Left forelimb (tissue), 1 donor: ENCODE measurements around the gene USP25.
"Not testable (repeated sequence)": the region's sequence is repeated elsewhere in the genome, so short reads cannot be mapped to it uniquely, and the experiment has no call there.

ENCODE experiments used
- DNase-seq: peaks from one replicate; pipeline ENCODE4 v3.0.0-alpha.2; 2018; ENCODE audit warnings: low spot score

USP25 gene

DNA sequence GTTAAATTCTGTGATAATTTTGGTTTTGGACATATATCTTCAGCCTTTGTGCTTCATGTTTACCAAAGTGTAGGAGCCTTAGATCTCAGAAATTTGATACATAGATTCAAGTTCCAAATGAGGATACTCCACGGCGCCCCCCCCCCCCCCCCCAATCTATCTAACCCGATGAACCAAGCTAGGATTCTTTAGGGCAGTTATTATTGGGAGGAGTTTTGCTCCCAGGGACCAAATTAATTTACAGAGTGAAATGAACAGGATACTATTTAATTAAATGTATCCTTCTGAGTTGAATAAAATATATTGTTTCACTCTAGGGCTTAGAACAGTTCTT lies 3.2 kb downstream of the USP25 start:
- DNase-seq = no peak

DNA sequence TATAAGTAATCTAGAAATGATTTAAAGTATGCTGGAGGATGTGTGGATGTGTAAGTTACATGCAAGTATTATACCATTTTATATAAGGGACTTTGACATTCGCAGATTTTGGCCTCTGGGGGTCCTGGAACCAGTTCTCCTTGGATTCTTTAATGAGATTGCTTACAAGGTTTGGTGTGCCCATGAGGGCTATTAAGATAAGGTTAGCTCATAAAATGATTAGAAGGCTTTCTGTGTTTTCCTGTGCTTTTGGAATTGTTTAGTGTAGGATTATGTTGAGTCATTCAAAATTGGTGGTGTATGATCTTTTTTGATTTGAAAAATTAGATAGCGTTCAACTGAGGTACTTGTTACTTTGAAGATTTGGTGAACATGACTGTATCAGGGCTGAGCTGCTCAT lies 5.6 kb downstream of the USP25 start:
- DNase-seq = no peak

DNA sequence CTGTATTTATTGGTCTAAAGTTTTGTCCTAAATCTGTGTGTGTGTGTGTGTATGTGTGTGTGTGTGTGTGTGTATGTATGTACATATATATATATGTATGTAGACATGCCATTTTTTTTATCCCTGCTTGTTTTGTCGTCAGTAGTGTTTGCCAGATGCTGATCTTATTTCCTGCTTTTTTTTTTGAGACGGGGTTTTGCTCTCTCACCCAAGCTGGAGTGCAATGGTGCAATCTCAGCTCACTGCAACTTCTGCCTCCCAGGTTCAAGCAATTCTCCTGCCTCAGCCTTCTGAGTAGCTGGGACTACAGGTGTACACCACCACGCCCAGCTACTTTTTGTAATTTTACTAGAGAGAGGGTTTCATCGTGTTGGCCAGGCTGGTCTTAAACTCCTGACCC lies 6.1 kb downstream of the USP25 start:
- DNase-seq = not testable (repeated sequence)

DNA sequence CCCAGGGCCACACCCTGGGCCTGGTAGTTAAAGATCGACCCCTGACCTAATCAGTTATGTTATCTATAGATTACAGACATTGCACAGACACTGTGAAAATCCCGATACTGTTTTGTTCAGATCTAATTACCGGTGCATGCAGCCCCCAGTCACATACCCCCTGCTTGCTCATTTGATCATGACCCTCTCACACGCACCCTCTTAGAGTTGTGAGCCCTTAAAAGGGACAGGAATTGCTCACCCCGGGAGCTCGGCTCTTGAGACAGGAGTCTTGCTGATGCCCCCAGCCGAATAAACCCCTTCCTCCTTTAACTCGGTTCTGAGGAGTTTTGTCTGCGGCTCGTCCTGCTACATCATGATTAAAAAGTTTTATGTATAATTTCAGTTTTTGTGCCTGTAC lies 9.0 kb downstream of the USP25 start:
- not testable (repeated sequence) for DNase-seq

DNA sequence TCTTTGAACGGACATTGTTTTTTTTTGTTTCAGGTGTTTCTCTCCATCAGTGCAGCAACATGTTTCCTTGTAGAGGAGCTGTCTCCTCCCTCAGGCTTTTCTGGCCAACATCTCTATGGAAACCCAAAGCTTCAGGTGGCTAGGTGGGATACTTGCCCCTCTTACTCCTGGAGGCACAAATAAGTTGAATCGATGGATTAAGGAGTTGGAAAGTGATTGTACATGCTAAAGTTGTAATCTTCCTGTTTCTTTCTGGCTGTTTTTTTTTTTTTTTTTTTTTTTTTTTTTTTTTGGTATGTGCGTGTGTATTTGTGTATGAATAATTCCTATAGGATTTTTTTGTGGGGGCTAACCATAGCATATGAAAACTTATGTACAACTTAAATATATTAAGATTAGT lies 10.6 kb downstream of the USP25 start:
- no peak for DNase-seq

DNA sequence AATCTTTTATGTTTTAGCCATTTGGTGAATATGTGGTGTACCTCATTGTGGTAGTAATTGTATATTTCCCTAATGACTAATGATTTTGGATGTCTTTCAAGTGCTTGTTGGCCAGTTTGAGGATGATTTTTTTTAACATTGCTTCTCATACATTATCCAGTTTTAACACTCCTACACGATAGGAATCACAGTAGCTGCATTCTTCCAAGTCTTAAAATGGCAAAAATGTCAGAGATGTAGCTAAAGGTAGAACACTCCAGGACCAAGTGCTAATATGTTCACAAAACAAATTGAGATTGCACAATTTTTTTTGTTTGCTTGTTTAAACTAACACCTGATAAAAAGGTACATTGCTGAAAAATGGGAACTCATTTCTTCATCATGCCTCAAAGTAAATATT lies 11.7 kb downstream of the USP25 start:
- DNase-seq = no peak

DNA sequence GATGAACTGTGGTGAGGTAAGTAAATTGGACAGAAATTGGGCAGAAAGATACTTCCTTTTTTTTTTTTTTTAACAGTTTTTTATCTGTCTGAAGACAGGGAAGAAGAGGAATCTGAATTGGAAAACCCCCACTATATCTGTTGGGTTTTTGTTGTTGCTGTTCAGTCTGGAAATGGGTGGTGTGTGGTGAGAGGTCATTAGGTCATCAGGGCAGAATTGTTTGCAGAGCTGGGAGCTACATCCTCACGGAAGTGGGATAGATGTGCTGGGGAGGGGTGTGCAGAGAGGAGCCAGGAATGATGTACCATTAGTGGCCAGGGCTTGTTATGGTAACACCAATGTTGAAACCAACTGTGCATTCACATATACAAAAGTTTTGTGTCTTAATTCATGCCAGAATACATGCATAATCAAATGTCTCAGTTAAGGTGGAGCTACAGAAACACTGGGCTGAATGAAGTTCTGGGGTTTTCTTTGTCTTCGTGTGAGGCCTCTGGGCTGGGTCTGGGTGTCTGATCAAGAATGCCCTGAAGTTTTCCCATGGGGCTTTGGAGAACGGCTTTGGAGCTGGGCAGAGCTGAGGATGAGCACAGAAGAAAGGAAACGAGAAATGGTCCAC lies 12.4 kb downstream of the USP25 start:
- no peak for DNase-seq

DNA sequence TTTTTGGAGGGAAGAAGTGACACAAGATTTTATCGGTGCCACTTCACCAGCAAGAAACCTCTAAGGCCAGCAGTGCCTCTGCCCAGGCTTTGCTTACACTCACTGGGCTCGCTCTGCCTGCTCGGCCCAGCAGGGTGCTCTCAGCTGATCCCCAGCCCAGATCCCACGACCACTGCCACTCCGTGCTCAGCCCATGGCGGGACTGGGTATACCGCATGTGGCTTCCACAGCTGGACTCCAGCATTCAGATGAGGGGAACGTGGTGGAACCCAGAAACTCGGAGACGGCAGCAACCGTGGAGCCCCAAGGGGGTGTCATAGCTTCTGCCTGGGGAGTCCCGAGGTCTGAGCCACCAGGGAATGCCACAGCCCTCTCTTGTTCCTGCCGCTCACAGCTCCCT lies 12.9 kb downstream of the USP25 start:
- DNase-seq = no peak

DNA sequence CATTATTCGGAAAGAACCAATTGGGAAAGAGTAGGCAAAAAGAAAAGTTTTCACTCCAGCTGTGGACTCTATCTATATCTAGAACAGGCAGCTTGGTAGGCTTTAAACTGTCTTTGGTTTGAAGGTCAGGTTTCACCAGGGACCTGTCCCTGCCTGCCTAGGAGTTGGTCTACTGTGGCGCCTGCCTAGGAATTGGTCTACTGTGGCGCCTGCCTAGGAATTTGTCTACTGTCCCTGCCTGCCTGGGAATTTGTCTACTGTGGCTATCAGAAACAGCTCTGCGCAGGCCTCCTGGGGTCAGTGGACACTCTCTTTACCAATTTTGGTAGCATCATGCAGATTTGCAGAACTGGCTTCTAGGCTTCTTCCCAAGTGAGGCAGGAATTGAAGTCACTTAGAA lies 13.8 kb downstream of the USP25 start:
- no peak for DNase-seq

DNA sequence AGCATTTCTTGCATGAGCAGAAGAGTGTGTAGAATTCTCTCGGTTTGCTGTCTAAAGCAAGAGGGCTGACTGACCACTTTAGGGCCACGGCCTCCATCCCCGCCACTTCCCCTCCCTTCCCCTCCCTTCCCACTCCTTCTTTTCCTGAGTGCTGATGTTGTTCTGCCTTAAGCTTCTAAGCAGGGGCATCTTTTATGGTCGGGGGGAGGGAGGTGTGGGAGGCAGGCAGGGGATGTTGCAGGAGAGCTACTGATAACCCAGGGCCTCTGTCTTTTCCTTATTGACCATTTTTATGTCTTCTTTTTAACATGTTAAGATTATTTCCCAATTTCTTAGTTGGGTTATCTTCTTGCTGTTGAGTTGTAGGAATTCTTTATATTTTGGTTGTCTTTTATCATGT lies 15.1 kb downstream of the USP25 start:
- no peak for DNase-seq

DNA sequence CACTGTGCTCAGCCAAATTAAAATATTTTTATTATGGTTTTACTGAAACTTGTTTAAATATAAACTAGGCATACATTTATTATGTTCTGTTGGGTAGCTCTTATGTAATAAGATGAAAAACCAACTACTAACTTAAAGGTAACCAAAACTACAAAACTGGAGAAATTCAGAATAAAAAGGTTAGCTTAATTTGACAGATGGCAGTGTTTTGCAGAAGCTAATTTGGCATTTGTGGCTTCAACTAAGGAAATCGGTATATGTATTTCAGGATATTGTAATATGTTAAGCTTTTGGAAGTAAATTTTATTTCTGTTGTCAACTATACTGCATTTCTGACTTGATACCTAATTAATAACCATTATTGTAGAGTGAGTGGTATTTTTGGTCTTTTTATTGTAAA lies 18.8 kb downstream of the USP25 start:
- no peak for DNase-seq

DNA sequence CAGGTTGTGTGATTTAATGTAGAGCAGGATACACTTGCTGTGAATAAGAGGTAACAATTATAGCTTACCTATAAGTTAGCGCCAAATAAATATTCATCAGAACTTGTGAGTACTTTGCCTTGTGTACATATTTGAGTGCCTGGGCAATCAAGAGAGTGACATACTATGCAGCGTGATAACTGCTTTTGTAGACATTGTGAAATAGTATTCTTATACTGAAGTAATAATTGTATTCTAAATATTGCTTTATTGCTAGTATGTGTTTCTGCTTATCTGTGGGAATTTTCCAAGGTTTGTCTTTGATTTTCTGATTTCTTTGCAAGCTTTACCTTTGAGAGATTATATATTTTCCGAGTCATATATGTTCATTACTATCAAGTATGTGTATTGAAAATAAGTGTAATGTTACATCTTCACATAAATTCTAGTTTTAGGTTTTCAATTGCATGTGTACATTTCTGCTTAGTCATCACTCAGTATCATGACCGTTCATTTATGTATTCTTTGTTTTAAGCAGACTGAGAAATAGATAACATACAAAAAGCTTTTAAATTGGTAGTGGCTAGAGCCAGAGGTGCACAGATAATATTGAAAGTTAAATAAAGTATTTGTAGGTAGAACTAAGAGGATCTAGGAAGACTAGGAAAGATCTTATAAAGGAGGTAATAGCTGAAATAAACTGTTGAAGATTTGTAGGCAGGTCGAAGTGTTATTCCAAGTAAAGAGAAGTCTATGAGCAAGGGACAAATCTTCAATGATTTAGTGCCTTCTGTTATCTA lies 19.5 kb downstream of the USP25 start:
- DNase-seq = no peak

DNA sequence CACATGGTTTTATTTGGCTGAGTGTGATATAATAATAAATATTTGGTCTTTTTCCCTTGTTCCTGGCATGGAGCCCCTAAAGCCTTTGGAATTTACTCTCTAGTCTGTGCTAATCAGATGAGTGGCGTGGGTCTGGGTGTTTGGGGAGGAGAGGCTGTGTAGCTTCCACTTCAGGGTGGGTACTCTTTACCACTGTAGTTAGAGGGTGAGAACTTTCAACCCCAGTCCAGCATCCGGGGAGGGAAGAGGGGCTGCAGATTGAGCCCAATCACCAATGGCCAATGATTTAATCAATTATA lies 20.0 kb downstream of the USP25 start:
- DNase-seq = no peak

DNA sequence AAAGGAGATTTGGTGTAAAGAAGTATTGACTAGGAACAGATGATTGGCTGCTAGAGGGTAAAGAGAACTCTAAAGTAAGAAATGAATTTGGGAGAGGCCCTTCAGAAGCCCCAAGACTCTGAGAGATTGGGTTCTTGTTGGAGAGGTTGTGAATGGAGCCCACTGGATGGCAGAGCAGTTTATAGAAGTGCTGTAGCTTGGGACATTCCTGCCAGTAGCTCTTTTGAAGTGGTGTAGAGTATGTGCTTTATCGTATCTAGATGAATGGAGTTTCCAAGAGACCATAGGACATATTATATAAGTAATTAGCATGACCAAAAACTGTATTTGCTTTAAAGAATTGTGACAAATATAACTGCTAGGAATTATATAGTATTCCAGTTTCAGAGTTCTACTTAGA lies 21.3 kb downstream of the USP25 start:
- DNase-seq = no peak

DNA sequence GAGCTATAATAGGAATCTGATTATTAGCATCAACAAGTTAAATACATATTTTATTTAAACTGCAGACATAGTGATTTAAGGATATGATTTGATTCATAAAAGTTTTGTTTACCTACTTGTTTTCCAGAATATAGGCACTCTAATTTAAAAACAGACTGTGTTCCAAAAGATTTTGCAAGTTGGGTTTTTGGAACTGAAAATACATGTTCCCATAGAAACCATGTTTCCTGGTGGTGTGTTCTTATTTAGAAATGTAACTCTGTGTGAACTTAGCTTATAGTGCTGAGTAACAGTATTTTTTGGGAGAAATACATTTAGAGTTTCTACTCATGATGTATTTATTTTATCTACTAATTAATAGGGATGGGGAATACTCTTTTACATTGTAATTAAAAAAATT lies 21.8 kb downstream of the USP25 start:
- no peak for DNase-seq

DNA sequence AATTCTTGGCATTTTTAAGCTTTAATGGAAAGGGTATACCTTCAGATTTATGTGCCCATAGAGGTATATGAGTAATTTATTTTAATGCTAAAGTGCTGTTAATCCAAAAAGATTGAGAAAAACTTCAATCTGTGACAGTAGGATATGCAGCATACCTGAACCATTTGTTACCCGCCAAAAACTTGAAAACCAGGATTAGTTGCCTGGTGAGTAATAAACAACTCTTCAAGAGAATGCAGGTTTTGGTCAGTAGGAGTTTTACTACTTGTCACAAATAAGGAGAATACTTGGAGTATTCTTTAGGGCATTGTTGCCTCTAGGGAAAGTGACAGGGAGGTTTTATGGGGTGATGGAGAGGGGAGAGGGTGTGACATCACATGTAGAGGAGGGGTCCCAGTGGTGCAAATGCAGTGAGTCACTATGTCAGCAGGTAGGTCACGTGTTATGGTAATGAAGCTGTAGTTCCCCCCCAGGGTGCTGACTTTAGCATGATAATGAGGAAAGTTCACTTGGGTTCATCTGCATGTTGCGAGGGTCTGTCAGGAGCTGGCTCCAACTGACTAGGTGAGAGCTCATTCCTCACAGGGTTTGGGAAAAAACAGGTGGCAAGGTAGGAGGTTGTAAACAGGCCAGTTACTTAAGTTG lies 23.1 kb downstream of the USP25 start:
- no peak for DNase-seq

DNA sequence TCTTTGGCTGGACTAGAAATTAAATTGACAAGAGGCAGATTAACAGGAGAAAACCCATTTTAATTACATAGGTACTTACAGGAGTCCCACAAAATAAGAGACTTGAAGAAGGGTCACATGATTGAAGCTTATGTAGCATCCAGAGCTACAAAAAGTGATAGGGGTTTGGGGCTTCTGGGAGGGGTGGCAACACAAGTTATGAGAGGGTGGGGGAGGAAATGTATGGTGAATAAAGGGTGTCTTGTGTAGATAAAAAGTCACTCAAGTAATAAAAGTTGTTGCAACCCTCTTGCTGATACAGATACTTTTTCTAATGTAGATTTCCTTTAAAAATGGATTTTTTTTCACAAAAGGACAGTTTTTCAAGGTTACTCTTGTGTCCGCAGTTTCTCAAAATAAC lies 24.0 kb downstream of the USP25 start:
- DNase-seq = no peak

DNA sequence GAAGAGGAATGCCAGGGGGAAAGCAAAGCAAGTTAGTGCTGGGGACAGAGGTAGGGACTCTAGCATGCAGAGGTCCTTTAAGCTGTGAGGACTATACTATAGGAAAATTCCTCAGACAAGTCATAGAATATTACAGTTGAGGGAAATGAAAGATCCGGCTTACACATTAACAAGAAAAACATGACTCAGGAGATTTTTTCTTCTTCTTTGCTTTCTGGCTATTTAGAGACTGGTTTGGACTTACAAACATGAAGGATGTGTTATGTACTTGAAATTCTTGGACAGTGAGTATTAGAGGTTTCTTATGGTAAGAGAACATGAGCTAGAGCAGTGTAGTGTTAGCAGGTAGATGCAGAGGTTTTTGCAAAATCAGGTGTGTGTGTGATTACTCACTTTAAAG lies 24.9 kb downstream of the USP25 start:
- DNase-seq = no peak

DNA sequence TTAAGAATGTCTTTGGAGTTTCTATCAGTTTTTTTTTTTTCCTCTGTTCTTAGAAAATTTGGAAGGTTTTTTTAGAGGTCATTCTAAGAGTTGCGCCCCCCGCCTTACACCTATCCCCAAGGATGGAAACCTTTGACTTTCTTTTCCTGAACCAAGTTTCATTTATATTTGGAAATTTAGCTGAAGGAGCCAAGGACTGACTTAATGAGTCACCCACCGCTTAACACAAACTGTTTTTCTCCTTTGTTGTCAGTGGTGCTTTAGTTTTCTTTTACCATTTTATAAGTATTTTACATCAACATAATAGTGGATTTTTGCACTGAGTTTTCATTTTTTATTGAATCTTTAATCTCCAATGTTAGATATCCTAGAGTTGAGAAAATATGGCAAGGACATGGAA lies 25.3 kb downstream of the USP25 start:
- no peak for DNase-seq

DNA sequence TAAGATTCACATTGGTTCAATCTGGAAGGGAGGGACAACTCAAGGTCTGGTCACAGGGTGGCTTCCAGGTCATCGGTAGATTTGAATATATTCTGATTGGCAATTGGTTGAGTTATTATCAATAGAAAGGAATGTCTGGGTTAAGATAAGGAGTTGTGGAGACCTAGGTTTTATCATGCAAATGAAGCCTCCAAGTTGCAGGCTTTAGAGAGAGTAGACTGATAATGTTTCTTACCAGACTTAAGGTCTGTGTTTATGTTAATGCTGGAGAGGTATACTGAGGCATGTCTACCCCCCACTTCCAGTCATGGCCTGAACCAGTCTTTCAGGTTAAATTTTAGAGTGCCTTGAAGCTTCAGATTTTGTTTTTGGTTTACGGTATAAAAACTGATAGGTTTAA lies 29.7 kb downstream of the USP25 start:
- no peak for DNase-seq

DNA sequence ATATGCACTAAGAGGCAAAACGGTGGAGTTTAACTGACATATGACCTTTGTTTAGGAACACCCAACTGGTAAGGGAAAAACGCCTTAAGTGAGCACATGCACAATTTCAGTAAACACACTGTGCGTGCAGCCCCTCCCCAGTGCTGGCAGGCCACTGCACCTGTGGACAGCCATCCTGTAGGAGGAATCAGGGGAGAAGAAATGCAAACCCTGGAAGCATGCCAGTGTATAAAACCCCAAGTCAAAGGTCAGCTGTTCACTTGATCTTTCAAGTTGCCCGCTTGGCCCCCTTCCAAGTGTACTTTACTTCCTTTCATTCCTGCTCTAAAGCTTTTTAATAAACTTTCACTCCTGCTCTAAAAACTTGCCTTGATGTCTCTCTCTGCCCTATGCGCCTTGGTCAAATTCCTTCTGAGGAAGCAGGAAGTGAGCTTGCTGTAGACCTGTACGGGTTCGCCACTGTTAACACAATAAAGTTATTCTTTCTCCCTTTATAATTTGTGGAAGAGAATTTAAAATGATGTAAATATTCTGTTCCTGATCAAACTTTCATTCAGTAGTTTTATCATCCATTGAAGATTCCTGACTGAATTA lies 31.8 kb downstream of the USP25 start:
- DNase-seq = no peak

DNA sequence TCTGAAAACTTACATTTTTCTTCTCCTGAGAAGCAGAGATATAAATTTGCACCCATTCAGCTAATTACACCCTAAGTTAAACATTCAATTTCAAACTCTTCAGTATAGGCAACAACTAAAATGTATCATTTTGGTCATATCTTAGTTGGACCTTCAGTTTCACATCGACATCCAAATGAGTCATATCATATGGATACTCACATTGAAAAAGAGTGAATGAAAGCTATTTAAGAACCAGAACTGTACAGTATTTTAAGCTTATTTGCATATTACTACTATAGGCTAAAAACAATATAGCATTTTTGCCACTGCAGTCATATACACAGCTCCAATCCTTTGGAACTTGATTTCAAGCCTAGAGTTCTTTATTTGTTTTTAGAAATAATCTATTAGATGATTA lies 33.6 kb downstream of the USP25 start:
- no peak for DNase-seq

DNA sequence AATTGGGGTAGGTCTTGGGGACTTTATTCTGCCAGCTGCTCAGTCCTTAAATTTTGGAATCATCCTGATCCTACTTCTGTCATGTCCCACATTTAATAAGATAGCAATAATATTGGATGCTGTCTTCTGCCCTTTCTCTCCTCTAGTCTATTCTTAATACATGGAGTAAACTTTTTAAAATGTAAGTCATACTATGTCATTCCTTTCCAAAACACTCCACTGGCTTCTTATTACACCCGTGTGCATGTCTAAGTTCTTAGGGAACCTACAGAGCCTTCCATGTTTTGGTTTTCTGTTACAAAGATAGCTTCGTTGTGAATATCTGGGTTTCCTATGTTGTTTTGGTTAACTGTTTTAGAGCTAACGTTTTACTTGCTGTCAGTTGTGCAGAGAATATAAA lies 35.1 kb downstream of the USP25 start:
- no peak for DNase-seq
